SU-DHL-6 (cell line): ENCODE data around the gene KCNT2.

Experiments
- H2AFZ ChIP-seq: fragments of 200-600 bp; sonication (generic); 2 replicates; pipeline ENCODE4 v1.6.1; 2014; ENCODE audit warnings: low read depth, mild to moderate bottlenecking, moderate library complexity, mixed read lengths, antibody characterized with exemption, low read length; ENCODE audit not compliant: severe bottlenecking
- H3F3A ChIP-seq: fragments of 200-600 bp; shearing (Covaris generic); 2 replicates; pipeline ENCODE4 v1.6.0; 2016; ENCODE audit warnings: antibody characterized with exemption, mild to moderate bottlenecking; ENCODE audit not compliant: insufficient read depth
- H3K27ac ChIP-seq: fragments of 200-600 bp; sonication (generic); 2 replicates; pipeline ENCODE4 v1.5.1; 2016; ENCODE audit warnings: low read depth, mild to moderate bottlenecking, low read length, moderate library complexity, mixed read lengths
- H3K27me3 ChIP-seq: fragments of 200-600 bp; sonication (generic), shearing (Covaris generic); 2 replicates; pipeline ENCODE4 v1.6.0; 2014; ENCODE audit warnings: mild to moderate bottlenecking, low read length
- H3K36me3 ChIP-seq: fragments of 200-600 bp; sonication (generic); 2 replicates; pipeline ENCODE4 v1.6.1; 2014; ENCODE audit warnings: mild to moderate bottlenecking, low read length, mixed read lengths
- H3K4me2 ChIP-seq: fragments of 300-600, 200-600 bp; shearing (Covaris generic), sonication (generic); 2 replicates; pipeline ENCODE4 v1.6.0; 2014; ENCODE audit warnings: low read length, low read depth, mild to moderate bottlenecking; ENCODE audit not compliant: poor library complexity, severe bottlenecking
- H3K4me3 ChIP-seq: fragments of 200-600 bp; sonication (generic); 2 replicates; pipeline ENCODE4 v1.5.1; 2014; ENCODE audit warnings: antibody characterized with exemption, low read length, mild to moderate bottlenecking, mixed read lengths; ENCODE audit not compliant: insufficient read depth, poor library complexity, severe bottlenecking
- H3K79me2 ChIP-seq: fragments of 200-600 bp; sonication (generic); 2 replicates; pipeline ENCODE4 v1.6.1; 2014; ENCODE audit warnings: mild to moderate bottlenecking, low read length, moderate library complexity; ENCODE audit not compliant: insufficient read depth
- H3K9ac ChIP-seq: fragments of 200-600 bp; sonication (generic); 2 replicates; pipeline ENCODE4 v1.7.0; 2014; ENCODE audit warnings: mild to moderate bottlenecking, low read length
- H3K9me2 ChIP-seq: fragments of 200-600 bp; sonication (generic); replicated peaks from 2 replicates; pipeline ENCODE4 v1.6.1; 2014; ENCODE audit warnings: low read length; ENCODE audit not compliant: insufficient read depth
- H3K9me3 ChIP-seq: fragments of 200-600 bp; sonication (generic); 2 replicates; pipeline ENCODE4 v1.6.1; 2014; ENCODE audit warnings: low read length, mixed read lengths; ENCODE audit not compliant: insufficient read depth
- H4K20me1 ChIP-seq: fragments of 200-600 bp; sonication (generic); 2 replicates; pipeline ENCODE4 v1.6.1; 2014; ENCODE audit warnings: low read depth, mild to moderate bottlenecking, antibody characterized with exemption, low read length, moderate library complexity, mixed read lengths
- CTCF ChIP-seq: fragments of 200-600 bp; sonication (generic); IDR thresholded peaks from one replicate; pipeline ENCODE4 v1.5.1; 2017; ENCODE audit warnings: antibody characterized with exemption, mild to moderate bottlenecking, low read length, moderate library complexity; ENCODE audit not compliant: insufficient read depth, poor library complexity, severe bottlenecking
- EZH2phosphoT487 ChIP-seq: fragments of 200-600 bp; sonication (generic), shearing (Covaris generic); conservative IDR thresholded peaks from 2 replicates; pipeline ENCODE4 v1.6.1; 2018; ENCODE audit warnings: mild to moderate bottlenecking, antibody characterized with exemption, low read length, moderate library complexity, mixed read lengths

The KCNT2 gene

GRCh38 chr1:196366817-196367495 is 241.3 kb downstream of the KCNT2 start:
- H3K79me2 ChIP-seq = no peaks in the 10 kb centered on the region
- H3K4me3 ChIP-seq = no peak overlapping the region
- no peak overlapping the region for H2AFZ ChIP-seq
- H4K20me1 ChIP-seq = no peaks in the 10 kb centered on the region
- TF ChIP-seq EZH2phosphoT487 = no peak
- no peak for TF ChIP-seq CTCF
- no peak overlapping the region for H3K4me2 ChIP-seq
- no peaks in the 10 kb centered on the region for H3K36me3 ChIP-seq
- H3K9me3 ChIP-seq = no peaks in the 10 kb centered on the region
- no peak overlapping the region for H3K9ac ChIP-seq
- no peaks in the 10 kb centered on the region for H3K27me3 ChIP-seq
- no peaks in the 10 kb centered on the region for H3F3A ChIP-seq
- no peak overlapping the region for H3K27ac ChIP-seq
- H3K9me2 ChIP-seq = no peaks in the 10 kb centered on the region

- Histone ChIP-seq H3F3A (no peaks in the 10 kb centered on the region), H3K9me2 (no peaks in the 10 kb centered on the region), H3K36me3 (no peaks in the 10 kb centered on the region), H3K4me2 (no peak overlapping the region), H4K20me1 (no peaks in the 10 kb centered on the region), H3K9ac (no peak overlapping the region), H3K27ac (no peak overlapping the region), H3K9me3 (no peaks in the 10 kb centered on the region), H3K27me3 (no peaks in the 10 kb centered on the region), H3K79me2 (no peaks in the 10 kb centered on the region), H3K4me3 (no peak overlapping the region), H2AFZ (no peak overlapping the region)
- no peak for TF ChIP-seq CTCF
- no peak for TF ChIP-seq EZH2phosphoT487
Observed at GRCh38 chr1:196361112-196361714, 247.0 kb downstream of the KCNT2 start.

- Histone ChIP-seq H3K79me2 (no peaks in the 10 kb centered on the region), H3K9ac (no peak overlapping the region), H3K27ac (no peak overlapping the region), H4K20me1 (no peaks in the 10 kb centered on the region), H3K4me2 (no peak overlapping the region), H3K9me3 (no peaks in the 10 kb centered on the region), H2AFZ (no peak overlapping the region), H3K4me3 (no peak overlapping the region), H3K36me3 (no peaks in the 10 kb centered on the region), H3K27me3 (no peaks in the 10 kb centered on the region), H3K9me2 (no peaks in the 10 kb centered on the region), H3F3A (no peaks in the 10 kb centered on the region)
- TF ChIP-seq CTCF (no peak), EZH2phosphoT487 (no peak)
Observed at GRCh38 chr1:196357913-196358312, 250.3 kb downstream of the KCNT2 start.
